ENCODE measurements around the gene NECTIN4.

DNA sequence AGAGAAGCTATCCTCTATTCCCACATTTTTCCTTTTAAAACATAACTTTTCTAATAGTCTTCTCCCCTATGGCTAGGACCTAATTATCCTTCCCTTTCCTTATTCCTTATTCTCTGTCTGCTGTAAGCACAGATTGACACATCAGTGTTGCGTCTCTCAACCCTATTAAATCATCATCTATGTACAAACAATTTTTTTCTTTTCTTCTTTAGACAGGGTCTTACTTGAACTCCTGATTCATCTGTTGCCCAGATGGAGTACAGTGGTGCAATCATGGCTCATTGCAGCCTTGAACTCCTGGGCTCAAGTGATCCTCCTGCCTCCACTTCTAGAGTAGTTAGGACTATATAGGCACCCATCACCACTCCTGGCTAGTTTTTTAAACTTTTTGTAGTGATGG is 17.1 kb upstream of the NECTIN4 start:
- TF ChIP-seq POLR2AphosphoS5 (IDR thresholded peaks at IDR 0.05; ENCODE audit: low read depth): no peak
- TF ChIP-seq CTCF (conservative IDR thresholded peaks at IDR 0.05; ENCODE audit: low read depth in 2 of 2): no peak

All from GM23338 (cell line).